ENCODE results near the gene CCSER1.
"Not testable (repeated sequence)": the region's sequence is repeated elsewhere in the genome, so short reads cannot be mapped to it uniquely, and the experiment has no call there.

The CCSER1 gene

DNA sequence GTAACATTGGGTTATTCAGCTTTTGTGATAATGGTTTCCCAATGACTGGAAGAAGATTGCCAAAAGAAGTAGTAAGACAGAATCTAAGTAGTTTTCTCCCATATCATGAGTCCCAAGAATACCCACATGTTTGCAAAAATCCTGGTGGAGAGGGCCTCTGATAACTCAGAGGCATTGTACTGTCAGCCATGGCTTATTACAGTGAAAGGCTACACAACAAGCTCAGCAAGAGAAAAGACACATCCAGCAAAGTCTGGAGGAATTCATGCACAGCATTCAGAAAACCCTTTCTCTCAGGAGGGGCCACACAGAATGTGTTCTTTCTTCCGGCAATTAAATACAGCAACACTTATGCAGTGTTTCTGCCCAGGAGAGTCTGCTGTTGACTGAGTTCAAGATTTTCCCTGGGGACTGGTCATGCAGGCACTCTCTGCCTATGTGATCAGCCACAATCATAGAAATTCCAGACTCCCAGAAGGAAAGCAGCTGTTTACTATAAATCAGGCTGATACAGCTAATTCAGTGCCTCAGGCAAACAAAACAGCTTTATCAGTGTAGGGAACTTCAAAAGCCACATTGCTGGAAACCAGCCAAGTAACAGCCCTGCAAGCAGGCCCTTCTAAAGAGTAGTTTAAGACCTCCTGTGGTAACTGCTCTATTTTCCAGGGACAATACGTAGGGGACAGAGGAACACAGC, 937.1 kb downstream of the CCSER1 start:
- DNase-seq (ENCODE audit: low spot score), result no peak

DNA sequence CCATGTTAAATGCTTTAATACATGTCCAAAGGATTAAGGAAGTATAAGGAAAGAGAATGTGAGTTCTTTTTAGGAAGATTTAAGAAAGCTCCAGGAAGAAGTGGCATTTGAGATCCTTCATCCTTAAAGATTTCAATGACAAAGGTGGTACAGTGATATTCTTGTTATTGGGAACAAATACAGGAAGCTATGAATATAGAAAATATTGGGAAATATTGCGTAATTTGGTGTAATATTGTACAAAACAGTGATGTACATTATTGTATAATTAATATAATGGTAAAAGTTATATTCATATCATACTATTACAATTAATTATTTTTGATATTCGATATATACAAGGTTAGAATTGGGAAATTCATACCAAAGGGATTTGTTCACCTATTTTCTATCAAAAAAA, 937.9 kb downstream of the CCSER1 start:
- DNase-seq (ENCODE audit: low spot score), result no peak

DNA sequence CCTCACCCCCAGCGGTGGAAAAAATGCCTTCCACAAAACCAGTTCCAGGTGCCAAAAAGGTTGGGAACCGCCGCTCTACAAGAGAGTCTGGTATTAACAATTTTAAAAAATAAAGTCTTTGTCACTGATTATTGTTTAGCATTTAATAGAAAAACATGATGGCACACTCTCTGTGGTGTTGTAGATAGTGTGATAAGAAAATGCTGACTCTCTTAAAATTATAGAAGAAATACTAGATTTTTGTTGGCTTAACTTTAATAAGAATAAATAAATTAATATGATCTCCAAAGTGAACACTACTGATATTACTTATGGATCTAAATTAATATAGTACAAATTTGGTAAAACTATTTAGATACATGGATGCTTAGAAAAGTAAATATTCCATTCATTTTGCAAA, 943.5 kb downstream of the CCSER1 start:
- DNase-seq (ENCODE audit: low spot score), result no peak

DNA sequence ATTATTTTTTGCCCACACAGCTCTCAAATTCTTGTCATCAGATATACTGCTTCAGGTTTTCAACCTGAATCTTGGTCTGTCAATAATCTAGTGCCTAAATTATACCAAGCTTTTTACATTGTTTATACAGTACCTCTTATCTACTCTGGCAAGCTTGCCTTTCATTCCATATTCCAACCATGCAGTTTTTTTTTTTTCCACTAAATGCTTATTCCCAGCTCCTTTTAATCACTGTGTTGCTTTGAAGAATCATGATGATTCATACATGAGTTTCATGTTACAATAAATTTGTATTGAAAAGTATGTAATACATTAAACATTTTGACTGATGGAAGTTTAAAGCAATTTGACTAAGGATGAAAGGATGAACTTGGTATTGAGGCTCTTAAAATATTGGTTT, 949.0 kb downstream of the CCSER1 start:
- no peak for DNase-seq (ENCODE audit: low spot score)

DNA sequence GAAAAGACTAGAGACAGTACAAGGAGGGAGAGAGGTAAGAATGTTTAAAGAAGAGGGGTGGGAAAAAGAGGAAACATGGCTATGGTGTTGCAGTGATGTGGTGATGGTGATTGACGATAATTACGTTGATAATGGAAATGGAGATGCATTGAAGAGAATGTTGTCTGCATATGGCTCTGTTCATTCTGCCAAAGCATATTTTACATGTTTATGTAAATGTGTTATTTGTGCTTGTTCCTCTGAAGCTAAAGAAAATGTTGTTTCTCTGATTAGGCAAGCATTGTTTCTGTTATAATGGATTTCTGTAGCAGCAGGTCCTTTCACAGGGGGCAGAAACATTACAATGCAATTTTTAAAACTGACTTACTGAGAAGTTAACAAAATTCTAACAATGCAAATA, 958.8 kb downstream of the CCSER1 start:
- no peak for DNase-seq (ENCODE audit: low spot score)

DNA sequence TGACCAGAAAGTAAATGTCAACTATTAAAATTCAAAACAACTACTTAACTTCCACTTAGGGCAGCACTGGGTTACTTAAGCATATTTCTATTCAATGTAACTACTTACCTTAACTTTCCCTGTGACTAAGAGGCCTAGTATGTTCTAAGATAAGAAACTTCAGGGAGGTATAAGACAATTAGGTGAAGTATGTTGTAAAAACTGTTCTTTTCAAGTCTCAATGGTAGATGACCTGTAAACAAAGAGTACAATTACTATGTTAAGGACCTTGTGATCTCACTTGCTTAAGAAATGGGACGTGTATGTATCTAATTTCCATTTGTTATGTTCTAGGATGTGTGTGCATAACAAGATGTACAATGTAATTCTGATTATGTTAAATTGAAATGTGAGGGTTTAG, 960.5 kb downstream of the CCSER1 start:
- no peak for DNase-seq (ENCODE audit: low spot score)

DNA sequence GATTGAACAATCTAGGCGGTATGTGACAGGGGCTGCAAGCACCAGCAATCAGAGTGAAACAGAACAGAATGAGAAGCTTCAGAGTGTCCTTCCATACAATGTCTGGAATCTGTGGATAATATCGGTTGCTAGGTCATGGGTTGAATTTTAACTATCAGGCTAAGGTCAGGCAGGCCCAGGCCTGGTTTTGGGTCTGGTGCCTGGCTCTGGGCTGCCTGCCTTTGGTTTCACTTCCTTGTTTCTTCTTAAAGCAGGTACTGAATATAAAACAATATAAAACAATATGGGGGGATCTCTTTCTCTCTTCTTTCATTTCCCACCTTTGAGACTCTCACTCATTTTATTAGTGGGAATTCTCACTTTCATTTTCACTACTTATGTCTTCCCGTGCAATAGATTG, 962.0 kb downstream of the CCSER1 start:
- DNase-seq (ENCODE audit: low spot score), result no peak

DNA sequence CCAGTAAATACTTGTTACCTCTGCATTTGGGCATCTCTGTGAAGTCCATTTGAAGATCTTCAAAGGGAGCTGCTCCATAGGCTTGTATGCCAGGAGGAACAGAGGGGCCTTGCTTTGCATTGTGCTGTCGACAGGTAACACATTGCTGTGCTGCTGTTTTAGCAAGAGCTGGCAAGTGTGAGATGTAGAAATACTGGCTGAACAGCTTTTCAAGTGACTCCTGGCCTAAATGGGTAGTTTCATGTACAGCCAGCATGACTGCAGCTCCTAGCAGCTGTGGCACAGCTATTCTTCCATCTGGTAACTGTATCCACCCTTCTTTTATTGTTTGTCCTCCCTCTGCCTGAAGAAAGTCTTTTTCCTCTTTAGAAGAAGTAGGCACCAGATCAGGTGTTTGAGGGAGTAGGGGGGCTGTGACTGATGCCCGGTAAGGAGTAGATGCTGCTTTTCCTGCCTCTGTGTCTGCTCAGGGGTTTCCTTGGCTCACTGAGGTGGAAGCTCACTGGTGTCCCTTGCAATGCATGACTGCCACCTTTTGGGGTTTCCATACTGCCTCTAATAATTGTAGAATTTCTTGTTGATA, 965.3 kb downstream of the CCSER1 start:
- no peak for DNase-seq (ENCODE audit: low spot score)

DNA sequence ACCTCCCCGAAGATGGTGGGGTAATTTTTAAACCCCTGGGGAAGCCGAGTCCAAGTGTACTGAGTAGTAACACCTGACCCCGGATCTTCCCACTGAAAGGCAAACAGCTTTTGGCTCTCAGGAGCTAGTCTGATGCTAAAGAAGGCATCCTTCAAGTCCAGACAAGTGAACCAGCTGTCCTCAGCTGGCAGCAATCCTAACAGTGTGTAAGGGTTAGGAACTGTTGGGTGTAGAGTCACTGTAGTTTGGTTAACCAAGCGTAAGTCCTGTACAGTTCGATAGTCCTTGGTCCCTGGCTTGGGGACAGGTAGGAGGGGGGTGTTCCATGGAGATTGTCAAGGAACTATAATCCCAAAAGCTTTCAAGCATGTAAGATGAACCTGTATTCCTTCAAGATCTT, 967.0 kb downstream of the CCSER1 start:
- not testable (repeated sequence) for DNase-seq (ENCODE audit: low spot score)

DNA sequence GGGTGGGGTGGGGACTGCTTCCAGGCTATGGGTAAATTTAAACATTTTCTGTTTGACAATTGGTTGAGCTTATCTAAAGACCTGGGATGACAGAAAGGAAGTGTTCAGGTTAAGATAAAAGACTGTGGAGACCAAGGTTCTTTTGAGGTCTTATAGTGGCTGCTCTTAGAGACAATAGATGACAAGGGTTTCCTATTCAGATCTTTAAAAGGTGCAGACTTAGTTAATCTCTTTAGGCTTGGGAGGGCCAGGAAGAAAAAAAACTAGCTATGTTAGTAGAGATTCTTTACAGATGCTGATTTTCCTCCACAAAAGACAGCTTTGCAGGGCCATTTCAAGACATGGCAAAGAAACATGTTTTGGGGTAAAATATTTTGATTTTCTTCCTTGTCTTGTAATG, 972.5 kb downstream of the CCSER1 start:
- DNase-seq (ENCODE audit: low spot score), result no peak

DNA sequence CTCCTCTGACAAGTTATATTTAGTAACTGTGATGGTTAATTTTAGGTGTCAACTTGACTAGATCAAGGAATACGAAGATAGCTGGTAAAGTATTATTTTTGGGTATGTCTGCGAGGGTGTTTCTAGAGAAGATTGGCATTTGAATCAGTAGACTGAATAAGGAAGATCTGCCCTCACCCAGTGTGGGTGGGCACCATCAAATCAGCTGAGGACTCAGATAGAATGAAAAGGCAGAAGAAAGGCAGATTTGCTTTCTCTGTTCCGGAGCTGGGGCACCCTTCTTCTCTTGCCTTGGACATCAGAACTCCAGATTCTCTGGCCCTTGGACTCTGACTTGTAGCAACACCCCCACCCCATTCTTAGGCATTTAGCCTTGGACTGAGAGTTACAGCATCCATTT, 981.6 kb downstream of the CCSER1 start:
- DNase-seq (ENCODE audit: low spot score), result no peak

DNA sequence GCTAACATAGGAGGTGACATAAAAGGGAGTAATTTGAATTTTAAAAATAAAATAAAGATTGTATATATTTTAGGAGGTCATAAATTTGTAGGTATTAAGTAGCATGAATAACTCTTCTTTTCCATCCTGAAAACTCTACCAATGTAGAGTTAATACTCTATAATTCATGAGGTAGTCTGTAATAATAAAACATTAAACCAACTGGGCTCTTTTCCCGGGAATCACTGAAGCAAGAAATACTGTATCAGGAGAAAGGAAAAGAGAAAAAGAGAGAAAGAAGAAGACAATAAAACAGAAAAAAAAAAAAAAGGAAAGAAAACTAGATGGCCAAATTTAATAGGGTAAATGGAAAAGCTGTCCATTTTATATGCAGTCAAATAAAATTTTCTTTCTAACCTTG, 984.4 kb downstream of the CCSER1 start:
- no peak for DNase-seq (ENCODE audit: low spot score)

DNA sequence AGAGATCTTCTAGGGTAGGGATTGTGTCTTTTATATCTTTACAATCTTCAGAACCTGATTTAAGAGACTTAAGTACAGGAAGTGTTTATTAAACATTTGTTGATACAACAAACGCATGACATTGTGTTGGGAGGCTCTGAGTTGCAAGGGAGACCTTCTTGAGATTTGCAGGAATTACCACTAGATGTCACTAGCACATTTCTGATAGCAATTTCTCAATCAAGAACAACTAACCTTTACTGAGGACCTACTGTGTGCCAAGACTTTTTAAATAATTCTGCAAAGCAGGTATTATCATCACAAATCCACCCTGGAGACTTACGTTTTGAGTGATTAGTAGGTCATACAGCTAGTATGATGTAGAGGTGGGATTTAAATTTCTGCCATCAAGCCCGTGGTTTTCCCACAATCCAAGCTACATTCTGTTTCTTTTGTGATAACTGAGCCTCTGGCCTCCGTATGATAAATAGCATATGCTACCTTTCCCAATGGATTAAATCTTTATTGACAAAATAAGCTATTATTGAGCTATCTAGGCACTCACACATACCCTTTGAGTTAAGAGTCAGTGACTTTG, 986.0 kb downstream of the CCSER1 start:
- DNase-seq (ENCODE audit: low spot score), result no peak

DNA sequence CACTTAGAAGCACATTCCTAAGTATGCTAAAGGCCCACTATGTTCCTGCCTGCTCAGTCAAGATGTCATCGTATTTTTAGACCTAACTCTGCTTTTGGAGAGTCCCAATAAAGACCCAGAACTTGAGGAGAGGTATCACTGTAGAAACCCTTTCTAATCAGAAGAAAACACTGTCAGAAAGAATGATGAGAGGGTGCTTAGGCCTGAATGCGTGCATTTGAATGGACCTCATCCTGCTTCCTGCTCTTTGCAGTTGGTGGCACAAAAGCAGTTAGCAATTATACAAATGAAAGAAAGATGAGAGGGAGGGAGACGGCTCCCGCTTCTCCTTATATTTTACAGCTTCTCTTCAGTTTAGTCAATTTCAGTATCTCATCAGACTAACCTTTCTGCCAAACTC, 987.2 kb downstream of the CCSER1 start:
- no peak for DNase-seq (ENCODE audit: low spot score)

DNA sequence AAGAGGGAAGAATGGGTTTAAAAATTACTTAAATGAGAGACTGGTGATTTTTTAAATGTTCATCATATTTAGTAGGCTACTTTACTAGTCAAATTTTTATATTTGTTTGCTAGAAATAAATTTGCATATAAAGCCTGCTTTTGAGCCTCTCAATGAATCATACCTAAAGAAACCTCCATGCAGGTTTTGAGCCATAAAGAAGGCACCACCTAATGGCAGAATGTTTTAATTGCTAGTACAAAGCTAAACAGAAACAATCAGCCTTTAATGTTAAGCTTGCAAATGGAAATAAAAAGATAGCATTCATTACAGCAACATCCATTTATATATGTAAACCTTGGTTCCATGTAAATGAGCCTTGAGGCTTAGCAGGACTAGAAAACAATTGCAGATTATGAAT, 989.7 kb downstream of the CCSER1 start:
- no peak for DNase-seq (ENCODE audit: low spot score)

DNA sequence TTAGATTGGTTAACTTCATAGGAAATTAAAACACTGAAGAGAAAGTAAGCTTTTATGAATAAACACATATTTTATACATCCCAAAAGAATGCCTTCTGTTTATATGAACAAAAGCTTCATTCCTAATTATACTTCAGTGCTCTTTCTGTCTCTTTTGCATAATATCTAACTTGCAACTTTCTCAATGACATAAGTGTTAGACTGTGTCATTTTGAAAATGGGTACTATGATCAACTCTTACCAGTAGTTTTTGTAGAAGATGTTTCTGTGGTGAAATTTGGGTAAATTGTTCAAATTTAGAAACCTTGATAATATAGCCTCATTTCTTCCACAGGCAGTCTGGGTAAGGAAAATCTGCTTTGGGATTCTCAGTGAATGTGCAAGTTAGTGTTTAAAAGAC, 991.4 kb downstream of the CCSER1 start:
- DNase-seq (ENCODE audit: low spot score), result no peak

DNA sequence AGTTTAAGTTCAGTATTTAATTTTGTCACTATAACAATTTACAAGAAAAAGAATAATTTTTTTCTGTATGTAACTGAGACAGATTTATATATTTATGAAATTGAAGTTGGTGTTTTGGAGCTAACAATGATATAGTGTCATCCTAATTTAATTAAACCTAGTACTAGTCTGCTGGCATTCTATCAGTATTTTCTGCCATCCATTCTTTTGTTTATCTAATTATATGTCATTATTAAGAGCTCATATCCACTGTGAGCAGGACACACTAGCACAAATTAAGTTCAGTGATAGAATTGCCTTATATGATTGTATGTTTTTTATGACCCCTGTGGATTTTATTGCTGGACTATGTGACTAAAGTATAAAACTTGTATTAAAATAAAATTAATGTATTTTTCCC, 996.5 kb downstream of the CCSER1 start:
- no peak for DNase-seq (ENCODE audit: low spot score)

DNA sequence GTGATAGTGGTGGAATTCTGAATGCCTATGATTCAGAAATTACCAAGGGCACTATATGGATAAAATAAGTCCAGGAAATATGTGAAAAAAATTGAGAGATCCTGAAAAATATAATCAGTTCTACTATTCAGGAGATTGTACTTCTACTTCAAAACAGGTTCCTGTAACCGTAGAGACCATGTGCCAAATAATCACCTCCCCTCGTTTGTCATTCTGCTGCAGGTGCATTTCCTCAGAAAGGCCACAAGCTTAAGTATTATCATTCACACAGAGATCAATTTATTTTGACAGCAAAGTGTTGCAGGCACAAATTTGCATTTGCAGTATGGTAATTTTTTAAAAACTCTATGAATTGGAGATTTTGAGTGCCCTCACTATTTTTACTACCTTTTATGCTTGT, 1000.0 kb downstream of the CCSER1 start:
- DNase-seq (ENCODE audit: low spot score), result no peak

DNA sequence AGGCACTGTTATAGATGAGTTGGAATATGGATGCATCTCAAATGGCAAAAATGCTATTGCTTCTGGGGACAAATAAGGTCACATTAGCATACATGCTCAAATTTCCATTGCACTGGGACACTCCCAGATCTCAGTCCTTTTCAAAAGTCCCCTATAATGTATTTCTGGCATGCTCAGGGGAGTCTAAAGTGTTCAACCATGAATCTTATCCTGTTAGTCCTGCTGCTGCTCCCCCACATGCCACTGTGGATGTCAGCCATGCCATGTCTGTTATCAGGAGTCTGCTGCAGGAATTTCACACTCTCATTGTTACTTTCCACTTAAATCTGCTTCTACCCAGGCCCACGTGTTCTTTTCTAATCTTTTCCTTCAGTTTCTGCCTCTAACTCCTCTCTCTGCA, 1000.6 kb downstream of the CCSER1 start:
- DNase-seq (ENCODE audit: low spot score), result no peak

DNA sequence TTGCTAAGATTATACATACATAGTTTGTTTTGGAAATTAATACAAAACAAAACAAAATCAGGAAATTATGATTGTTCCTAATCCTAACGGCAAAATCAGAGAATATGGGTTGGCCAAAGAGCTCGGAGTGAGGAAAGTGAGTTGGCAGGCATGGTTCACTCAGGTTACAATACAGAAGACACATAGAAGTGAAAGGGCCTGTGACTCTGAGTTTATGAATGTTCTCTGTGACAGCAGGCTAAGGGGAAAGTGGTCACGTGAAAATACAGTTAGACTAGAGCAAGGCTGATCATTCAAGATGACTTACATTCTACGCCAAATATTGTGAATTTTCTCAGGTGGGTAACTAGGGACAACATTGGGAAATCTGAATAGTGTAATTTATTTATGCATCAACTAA, 1001.3 kb downstream of the CCSER1 start:
- no peak for DNase-seq (ENCODE audit: low spot score)

DNA sequence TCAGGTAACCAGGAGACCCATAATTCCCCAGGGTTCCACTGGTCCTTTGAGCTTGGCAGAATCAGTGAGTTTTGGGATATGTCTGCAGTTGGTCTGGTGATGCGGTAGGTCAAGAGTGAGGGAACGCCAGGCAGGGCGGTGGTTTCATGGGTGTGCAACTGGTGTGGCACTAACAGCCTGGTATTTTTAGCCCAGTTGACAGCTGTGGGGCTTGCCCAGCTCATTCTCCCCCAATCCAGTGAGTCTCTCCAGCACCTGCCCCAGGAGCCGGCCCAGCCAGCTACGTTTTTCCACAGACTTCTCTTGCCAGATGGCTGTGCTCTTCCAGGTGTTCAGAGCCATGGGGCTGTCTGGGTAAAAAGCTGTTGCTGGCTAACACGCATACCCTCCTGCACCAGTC, 1019.9 kb downstream of the CCSER1 start:
- no peak for DNase-seq (ENCODE audit: low spot score)

DNA sequence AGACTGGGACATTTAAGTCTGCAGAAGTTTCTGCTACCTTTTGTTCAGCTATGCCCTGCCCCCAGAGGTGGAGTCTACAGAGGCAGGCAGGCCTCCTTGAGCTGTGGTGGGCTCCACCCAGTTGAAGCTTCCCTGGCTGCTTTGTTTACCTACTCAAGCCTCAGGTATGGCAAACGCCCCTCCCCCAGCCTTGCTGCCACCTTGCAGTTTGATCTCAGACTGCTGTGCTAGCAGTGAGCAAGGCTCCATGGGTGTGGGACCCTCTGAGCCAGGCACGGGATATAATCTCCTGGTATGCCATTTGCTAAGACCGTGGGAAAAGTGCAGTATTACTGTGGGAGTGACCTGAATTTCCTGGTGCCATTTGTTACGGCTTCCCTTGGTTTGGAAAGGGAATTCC, 1026.8 kb downstream of the CCSER1 start:
- DNase-seq (ENCODE audit: low spot score), result not testable (repeated sequence)

DNA sequence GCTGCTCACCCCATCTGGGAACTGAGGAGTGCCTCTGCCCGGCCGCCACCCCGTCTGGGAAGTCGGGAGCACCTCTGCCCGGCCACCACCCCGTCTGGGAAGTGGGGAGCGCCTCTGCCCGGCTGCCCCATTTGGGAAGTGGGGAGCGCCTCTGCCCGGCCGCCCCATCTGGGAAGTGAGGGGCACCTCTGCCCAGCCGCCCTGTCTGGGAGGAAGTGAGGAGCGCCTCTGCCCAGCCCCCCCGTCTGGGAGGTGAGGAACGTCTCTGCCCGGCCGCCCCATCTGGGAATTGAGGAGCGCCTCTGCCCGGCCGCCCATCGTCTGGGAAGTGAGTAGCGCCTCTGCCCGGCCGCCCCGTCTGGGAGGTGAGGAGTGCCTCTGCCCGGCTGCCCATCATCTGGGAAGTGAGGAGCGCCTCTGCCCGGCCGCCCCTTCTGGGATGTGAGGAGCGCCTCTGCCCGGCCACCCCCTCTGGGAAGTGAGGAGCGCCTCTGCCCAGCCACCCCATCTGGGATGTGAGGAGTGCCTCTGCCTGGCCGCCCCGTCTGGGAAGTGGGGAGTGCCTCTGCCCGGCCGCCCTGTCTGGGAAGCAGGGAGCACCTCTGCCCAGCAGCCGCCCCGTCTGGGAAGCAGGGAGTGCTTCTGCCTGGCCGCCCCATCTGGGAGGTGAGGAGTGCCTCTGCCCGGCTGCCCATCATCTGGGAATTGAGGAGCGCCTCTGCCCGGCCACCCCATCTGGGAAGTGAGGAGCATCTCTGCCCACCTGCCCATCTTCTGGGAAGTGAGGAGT, 1040.9 kb downstream of the CCSER1 start:
- DNase-seq (ENCODE audit: low spot score), result not testable (repeated sequence)

All from AG08395 (cell line).